Thyroid gland (tissue), 4 donors: Measurements from ENCODE around the gene XPC. TPM values are rescaled to one million over a fixed set of nuclear protein-coding genes. Genes with fewer than 3 reads are reported as not detected.

Experiments
- DNase-seq, 2 donors: peaks; one replicate each; pipeline ENCODE4 v3.0.0-alpha.2; 2019
- H3K27ac ChIP-seq, 3 donors: fragments of 200-600 bp; sonication (generic); 1 replicate in 2 of 3; 2 replicates in 1 of 3; pipeline ENCODE4 v1.5.1; 2016 to 2019; ENCODE audit warnings: mild to moderate bottlenecking in 1 of 3, moderate library complexity in 1 of 3
- H3K27me3 ChIP-seq: fragments of 200-600 bp; sonication (generic); one replicate; pipeline ENCODE4 v1.5.1; 2019
- H3K36me3 ChIP-seq, 2 donors: fragments of 200-600 bp; sonication (generic); one replicate each; pipeline ENCODE4 v1.5.1; 2016 to 2019
- H3K4me1 ChIP-seq, 2 donors: fragments of 200-600 bp; sonication (generic); one replicate each; pipeline ENCODE4 v1.5.1; 2017 to 2019
- H3K4me3 ChIP-seq, 3 donors: fragments of 200-600 bp; sonication (generic); replicated peaks in 1 of 3; 1 replicate in 2 of 3; 2 replicates in 1 of 3; pipeline ENCODE4 v1.5.1; 2016; ENCODE audit warnings: mild to moderate bottlenecking in 1 of 3
- H3K9me3 ChIP-seq: fragments of 200-600 bp; sonication (generic); one replicate; pipeline ENCODE4 v1.5.1; 2017
- POLR2A ChIP-seq, 2 donors: fragments of 450-650 bp; IDR thresholded peaks; one replicate each; pipeline ENCODE4 v1.6.1; 2017; ENCODE audit warnings: antibody characterized with exemption in 2 of 2, mild to moderate bottlenecking in 2 of 2, moderate library complexity in 1 of 2
- WGBS, 2 donors: methylation state at CpG; one replicate each; pipeline ENCODE4 v1.1.5; 2017; 5-methylcytosine and 5-hydroxymethylcytosine counted together
- intact Hi-C: fragments of 100-400 bp; cut with DNase I; formaldehyde crosslinking; loops from one replicate; pipeline ENCODE4 v1.15.1; 2023
- total RNA-seq, 4 donors: library from RNA; depleted of rRNA; stranded (reverse); fragments of >200 nt; gene quantifications; one replicate each; pipeline ENCODE4 v1.2.3, GENCODE V29; 2016
- TF ChIP-seq, protein P1 (sequence below), 6 experiments: fragments of 200-600 bp in 3 of 6; fragments of 450-650 bp in 3 of 6; sonication (generic) in 3 of 6; IDR thresholded peaks; one replicate each; pipeline ENCODE4 v1.5.1; 2016 to 2019; ENCODE audit warnings: antibody characterized with exemption in 6 of 6, mild to moderate bottlenecking in 2 of 6, inconsistent platforms in 1 of 6, moderate library complexity in 1 of 6

The XPC gene
- total RNA-seq, 4 donors from 2014 or later: 53.4 to 69.3 (median 60.8) TPM

DNA sequence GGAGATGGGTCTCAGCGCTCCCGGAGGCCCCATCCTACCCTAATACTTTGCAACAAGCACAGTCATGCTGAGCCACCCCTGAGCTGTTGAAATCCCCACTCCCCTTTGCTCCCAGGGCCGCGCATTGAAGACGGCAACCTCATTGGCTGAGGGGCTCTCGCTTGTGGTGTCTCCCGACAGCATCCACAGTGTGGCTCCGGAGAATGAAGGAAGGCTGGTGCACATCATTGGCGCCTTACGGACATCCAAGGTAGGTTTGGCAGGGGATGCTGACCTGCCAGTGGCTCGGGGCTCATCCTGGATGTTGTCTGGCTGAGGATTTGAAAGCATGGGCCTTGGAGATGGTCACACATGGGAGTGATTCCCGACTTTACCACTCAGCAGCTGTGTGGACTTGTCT, 47.7 kb downstream of the XPC start:
- DNase-seq: no peak
- Histone ChIP-seq H3K9me3 (no peaks in the 10 kb centered on the region), H3K27ac (no peak overlapping the region), H3K36me3 (peaks cover 64 to 69% of the 10 kb centered on the region in 2 donors), H3K4me3 (no peak overlapping the region), H3K27me3 (no peaks in the 10 kb centered on the region), H3K4me1 (peaks cover 14 to 18% of the 10 kb centered on the region in 2 donors)
- WGBS, 2 donors: 92% methylated on average over 6 to 12 of the region's 12 CpGs
- TF ChIP-seq, protein P1, sequence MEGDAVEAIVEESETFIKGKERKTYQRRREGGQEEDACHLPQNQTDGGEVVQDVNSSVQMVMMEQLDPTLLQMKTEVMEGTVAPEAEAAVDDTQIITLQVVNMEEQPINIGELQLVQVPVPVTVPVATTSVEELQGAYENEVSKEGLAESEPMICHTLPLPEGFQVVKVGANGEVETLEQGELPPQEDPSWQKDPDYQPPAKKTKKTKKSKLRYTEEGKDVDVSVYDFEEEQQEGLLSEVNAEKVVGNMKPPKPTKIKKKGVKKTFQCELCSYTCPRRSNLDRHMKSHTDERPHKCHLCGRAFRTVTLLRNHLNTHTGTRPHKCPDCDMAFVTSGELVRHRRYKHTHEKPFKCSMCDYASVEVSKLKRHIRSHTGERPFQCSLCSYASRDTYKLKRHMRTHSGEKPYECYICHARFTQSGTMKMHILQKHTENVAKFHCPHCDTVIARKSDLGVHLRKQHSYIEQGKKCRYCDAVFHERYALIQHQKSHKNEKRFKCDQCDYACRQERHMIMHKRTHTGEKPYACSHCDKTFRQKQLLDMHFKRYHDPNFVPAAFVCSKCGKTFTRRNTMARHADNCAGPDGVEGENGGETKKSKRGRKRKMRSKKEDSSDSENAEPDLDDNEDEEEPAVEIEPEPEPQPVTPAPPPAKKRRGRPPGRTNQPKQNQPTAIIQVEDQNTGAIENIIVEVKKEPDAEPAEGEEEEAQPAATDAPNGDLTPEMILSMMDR (IDR thresholded peaks at IDR 0.05): no peak
- no peak for TF ChIP-seq POLR2A (IDR thresholded peaks at IDR 0.05)
- intact Hi-C loops: no loop called here

DNA sequence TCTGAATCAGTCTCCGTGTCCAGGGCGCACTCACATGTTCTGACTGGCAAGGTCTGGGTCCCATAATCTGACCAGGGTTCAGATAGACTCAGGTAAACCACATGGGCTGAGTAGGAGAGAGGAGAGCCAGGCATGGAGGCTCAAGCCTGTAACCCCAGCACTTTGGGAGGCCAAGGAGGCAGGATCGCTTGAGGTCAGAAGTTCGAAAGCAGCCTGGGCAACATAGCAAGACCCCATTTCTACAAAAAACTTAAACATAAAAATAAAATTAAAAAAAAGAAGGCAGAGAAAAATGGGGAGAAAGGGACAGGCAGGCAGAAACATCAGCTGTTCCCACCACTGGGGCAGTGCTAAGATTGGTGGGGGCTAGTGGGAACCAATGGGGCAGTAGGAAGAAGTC, 48.2 kb downstream of the XPC start:
- Histone ChIP-seq H3K9me3 (no peaks in the 10 kb centered on the region), H3K36me3 (peaks cover 60 to 65% of the 10 kb centered on the region in 2 donors), H3K4me3 (no peak overlapping the region), H3K27ac (no peak overlapping the region), H3K27me3 (no peaks in the 10 kb centered on the region), H3K4me1 (peaks cover 16 to 18% of the 10 kb centered on the region in 2 donors)
- intact Hi-C loops: no loop called here
- DNase-seq: no peak
- TF ChIP-seq POLR2A (IDR thresholded peaks at IDR 0.05): no peak
- TF ChIP-seq, protein P1 (IDR thresholded peaks at IDR 0.05): no peak
- WGBS, 2 donors: 95 to 96% methylated on average over 4 of the region's 4 CpGs

DNA sequence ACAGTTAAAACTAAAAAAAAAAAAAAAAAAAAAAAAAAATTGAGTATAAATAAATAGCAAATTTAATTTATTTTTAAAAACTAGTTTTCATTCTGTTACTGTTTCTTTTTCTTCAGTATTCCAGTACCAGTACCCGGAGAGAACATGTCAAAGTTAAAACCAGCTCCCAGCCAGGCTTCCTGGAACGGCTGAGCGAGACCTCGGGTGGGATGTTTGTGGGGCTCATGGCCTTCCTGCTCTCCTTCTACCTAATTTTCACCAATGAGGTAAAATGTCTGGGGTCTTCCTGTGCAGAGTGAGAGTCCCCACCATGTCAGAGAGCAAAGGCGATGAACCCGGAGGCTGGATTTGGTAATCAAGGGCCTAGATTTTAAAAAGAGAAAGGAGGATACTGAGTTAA, 49.1 kb downstream of the XPC start:
- no peak for DNase-seq
- Histone ChIP-seq H3K9me3 (no peaks in the 10 kb centered on the region), H3K27ac (no peak overlapping the region), H3K36me3 (peaks cover 50 to 55% of the 10 kb centered on the region in 2 donors), H3K4me3 (no peak overlapping the region), H3K4me1 (peaks cover 16 to 18% of the 10 kb centered on the region in 2 donors), H3K27me3 (no peaks in the 10 kb centered on the region)
- TF ChIP-seq POLR2A (IDR thresholded peaks at IDR 0.05): no peak
- TF ChIP-seq, protein P1 (IDR thresholded peaks at IDR 0.05): no peak
- WGBS, 2 donors: 95 to 96% methylated on average over 6 of the region's 6 CpGs
- intact Hi-C loops: loop anchor here (10.0 kb wide), 1 partner anchor 46 kb away; the partner anchor contains the start of genes LSM3 and XPC

DNA sequence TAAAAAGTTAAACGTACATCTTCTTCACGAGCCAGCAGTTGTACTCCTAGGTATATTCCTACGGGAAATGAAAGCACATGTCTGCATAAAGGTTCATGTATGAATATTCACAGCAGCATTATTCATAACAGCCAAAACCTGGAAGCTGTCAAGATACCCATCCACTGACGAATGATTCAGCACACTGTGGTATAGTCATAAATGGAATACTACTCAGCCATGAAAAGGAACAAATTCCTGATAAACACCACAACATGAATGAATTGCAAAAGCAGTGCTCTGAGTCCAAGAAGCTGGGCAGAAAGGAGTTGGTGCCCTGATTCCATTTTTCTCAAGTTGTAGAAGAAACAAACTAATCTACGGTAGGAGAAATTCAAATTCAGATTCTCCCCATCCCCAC, 49.7 kb downstream of the XPC start:
- intact Hi-C loops: loop anchor here (10.0 kb wide), 1 partner anchor 46 kb away; the partner anchor contains the start of genes LSM3 and XPC
- TF ChIP-seq, protein P1 (IDR thresholded peaks at IDR 0.05): no peak
- TF ChIP-seq POLR2A (IDR thresholded peaks at IDR 0.05): no peak
- peaks cover 45 to 49% of the 10 kb centered on the region in 2 donors for H3K36me3 ChIP-seq

DNA sequence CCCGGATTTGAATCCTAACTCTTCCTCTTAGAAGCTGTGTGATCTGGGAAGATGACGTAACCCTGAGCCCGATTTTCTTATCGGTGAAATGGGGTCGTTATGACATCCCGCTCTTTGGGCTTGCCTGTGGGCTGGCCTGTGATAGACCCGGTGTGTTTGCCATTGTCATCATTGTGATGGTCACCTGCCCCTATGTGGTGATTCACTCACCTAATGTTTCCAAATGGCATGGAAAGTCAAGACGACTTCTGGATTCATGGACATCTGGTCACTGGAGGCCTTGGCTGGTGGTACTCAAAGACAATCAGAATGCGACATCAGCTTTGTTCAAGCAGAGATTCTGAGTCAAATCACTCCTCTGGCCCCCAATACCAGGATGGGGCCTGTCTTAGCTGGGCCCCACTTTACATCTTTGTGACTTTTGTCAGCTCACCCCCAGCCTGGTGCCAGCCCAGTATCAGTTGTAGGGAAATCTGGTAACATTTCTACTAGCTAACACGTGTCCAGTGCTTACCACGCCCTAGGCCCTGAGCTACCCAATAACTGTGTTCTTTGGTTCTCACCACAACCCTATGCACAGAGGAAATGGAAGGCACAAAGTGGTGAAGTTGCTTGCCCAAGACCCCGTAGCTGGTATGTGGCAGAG, 50.8 kb downstream of the XPC start:
- Histone ChIP-seq H3K4me3 (no peak overlapping the region), H3K27ac (no peak overlapping the region), H3K9me3 (no peaks in the 10 kb centered on the region), H3K27me3 (no peaks in the 10 kb centered on the region), H3K4me1 (peaks cover 26 to 27% of the 10 kb centered on the region in 2 donors), H3K36me3 (peaks cover 34 to 39% of the 10 kb centered on the region in 2 donors)
- TF ChIP-seq, protein P1 (IDR thresholded peaks at IDR 0.05): no peak
- no peak for TF ChIP-seq POLR2A (IDR thresholded peaks at IDR 0.05)
- intact Hi-C loops: loop anchor here (10.0 kb wide), 1 partner anchor 47 kb away; the partner anchor contains the start of genes LSM3 and XPC
- no peak for DNase-seq
- WGBS, 2 donors: 94 to 95% methylated on average over 12 of the region's 12 CpGs

More for the DNA sequence above, 49.7 kb downstream of the XPC start:
- no peak for DNase-seq
- Histone ChIP-seq H3K4me3 (no peak overlapping the region), H3K27me3 (no peaks in the 10 kb centered on the region), H3K4me1 (peaks cover 17 to 19% of the 10 kb centered on the region in 2 donors), H3K27ac (no peak overlapping the region), H3K9me3 (no peaks in the 10 kb centered on the region)
- 97 to 98% methylated on average over 5 of the region's 5 CpGs for WGBS, 2 donors
